IPS DF 4.7 (cell line): ENCODE results near the gene TLE3.

Source experiments
- DNase-seq: peaks from one replicate; pipeline ENCODE4 v3.0.0-alpha.2; 2013; ENCODE audit warnings: low spot score; ENCODE audit errors: extremely low read depth

TLE3 gene

GRCh38 chr15:70084461-70084860 lies 13.3 kb downstream of the TLE3 start:
- no peak for DNase-seq

GRCh38 chr15:70083946-70084345 lies 13.8 kb downstream of the TLE3 start:
- no peak for DNase-seq

DNA sequence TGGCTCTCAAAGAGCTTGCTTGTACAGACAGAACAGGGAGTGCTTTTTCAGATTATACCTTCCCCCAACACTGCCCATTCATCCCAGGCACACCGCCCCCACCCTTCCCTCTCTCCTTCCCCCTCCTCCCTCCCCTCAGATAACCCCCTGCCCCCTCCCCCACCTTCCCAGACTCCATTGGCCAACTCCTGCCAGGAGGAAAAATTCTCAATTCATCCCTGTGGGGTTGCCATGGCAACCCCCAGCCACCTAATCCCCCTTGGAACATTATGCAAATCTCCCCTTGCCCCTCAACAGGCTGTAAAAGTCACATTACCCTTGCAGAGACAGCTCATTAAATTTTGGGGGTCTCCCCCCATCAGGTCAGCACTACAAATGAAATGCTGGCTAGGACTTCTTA lies 14.3 kb downstream of the TLE3 start:
- no peak for DNase-seq

DNA sequence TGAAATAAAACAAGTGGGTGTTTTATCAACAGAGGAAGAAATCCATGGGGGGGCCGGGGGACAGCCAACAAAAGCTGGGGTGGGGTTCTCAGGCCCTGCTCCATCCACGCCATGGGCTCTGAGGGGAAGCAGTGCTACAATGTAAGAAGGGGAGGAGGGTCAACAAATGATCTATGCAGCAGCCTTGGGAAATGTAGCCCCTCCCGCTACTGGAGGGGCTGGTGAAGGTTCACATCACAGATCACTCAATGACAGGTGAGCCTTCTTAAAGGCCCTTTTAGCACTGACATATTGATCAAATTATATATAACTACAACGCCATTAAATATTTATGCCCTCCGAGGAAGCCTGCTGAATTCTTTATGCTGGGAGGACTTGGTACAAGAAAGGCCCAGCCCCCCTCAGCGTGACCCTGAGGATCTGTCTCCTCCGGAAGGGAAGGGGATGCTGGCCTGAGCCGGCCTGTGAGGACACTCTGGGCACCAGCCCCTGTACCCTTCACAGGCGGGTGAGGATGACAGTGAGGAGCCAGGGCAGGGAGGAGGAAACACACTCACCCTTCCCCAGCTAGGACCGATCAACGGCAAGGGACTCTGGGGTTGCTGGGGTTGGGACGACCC lies 15.3 kb downstream of the TLE3 start:
- DNase-seq = no peak

GRCh38 chr15:70081612-70082011 lies 16.1 kb downstream of the TLE3 start:
- no peak for DNase-seq

DNA sequence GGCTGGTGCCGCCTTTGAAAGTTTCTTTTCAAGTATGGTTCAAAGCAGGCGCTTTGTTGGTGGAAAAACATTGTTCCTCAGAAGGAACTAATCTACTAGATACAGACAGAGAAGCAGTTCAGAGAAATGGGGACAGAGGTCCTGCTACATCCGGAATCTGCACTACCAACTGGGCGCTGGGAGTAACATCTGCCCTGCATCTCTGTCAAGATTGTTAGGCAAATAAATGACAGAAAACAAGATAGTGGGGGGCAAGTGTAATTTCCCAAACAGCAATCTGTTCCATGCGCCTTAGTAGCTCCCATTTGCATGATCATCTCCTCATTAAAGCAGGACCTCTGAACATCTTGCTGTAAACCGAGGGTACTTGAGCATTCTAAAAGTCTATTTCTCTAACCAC lies 17.4 kb downstream of the TLE3 start:
- no peak for DNase-seq

- no peak for DNase-seq
These were observed 17.8 kb downstream of the TLE3 start for GRCh38 chr15:70079888-70080287.

- no peak for DNase-seq
These were observed 18.9 kb downstream of the TLE3 start for GRCh38 chr15:70078578-70079417.

DNA sequence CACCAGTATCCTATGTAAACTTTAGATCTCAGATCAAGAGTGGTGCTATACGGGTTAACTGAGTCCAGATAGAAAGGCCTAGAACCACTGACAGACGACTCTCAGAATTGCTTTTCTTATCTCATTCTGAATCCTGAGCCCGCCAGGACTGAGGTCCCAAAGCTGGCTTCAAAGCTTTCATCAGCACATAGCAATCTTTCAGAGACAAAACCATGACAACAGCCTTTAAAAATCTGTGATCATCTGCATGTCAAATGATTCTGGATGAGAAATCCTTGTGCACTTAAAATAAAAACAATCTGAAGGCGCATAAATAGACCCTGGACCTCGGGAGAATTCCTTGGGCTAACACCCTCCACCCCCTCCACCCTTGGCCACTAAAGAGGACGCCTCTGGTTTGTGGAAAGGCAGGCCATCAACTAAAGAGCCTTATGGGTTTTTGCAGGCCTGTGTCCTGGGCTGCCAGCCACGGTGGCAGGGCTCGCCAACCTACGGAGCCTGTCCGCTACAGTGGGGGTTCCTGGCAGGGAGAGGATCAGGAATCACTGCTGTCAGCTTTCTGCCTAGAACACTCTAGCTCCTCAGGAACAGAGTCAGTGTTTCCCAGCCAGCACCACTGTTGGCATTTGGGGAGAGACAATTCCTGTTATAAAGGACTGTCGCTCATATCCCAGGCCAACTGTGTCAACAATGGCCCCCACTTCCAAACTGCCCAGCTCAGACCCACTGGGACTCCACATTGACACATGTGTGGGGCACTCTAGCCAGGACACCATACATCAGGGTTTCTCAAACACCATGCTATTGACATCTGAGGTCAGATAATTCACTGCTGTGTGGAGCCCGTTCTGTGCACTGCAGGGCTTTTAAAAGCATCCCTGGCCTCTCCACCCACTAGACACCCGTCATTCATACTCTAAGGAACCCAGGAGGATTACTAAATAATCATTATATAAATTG lies 20.2 kb downstream of the TLE3 start:
- DNase-seq = no peak

DNA sequence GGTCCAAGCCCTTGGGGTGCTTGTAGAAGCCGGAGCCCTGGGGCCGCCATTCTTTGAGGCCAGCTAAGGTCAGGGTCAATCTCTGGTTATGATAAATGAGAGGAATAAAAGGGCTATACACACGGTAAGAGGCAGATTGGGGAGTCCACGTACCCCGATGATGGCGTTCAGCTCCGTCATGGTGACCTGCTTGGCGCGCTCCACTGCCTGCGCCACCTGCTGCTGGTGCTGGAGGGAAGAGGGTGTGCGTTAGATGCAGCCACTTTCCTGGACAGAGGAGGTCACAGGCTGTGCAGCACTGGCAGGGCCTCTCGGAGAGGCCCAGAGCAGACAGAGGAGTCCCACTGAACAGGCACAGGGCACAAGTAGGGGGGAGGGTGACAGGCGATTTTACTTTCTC lies 23.3 kb downstream of the TLE3 start:
- no peak for DNase-seq

- DNase-seq = no peak
These were observed 25.2 kb downstream of the TLE3 start for GRCh38 chr15:70072479-70072878.

GRCh38 chr15:70071799-70072198 lies 25.9 kb downstream of the TLE3 start:
- no peak for DNase-seq

- no peak for DNase-seq
These were observed 28.0 kb downstream of the TLE3 start for GRCh38 chr15:70069716-70070115.

GRCh38 chr15:70068783-70069565 lies 28.7 kb downstream of the TLE3 start:
- DNase-seq = no peak

DNA sequence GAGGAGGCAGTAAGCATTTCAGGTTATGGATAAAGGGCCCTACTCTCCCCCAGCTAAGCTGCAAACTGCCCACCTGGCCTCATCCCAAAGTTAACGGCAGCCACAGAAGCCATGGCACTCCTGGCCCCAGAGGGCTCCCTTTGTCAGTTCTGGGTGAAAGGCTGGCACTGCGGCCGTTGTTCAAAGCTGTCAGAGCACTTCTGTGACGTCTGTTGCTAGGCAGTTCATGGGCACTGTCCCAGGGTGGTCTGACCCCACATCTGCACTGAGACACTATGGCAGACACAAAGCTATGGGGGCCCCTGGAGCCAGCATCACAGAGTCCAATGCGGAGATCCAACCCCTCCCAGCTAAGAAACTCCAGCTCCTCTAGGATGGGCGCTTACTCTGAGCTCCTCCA lies 30.0 kb downstream of the TLE3 start:
- no peak for DNase-seq

DNA sequence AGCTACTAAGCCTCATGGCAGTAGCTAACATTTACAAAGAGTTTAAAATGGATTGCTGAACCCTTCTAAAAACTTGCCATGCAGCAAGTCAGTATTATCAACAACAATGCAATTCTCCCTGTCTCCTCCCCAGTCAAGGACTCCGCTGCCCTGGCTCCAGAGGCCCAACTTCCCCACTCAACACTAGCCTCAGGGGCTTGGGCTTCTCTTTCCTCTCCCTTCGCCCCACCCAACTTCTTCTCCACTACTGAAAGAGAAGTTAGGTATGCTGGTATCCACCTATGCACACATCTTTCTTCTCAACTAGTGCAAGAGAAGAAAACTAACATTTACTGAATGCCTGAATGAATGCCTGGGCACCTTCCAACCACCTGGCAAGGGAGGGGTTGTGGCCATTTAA lies 30.7 kb downstream of the TLE3 start:
- no peak for DNase-seq

DNA sequence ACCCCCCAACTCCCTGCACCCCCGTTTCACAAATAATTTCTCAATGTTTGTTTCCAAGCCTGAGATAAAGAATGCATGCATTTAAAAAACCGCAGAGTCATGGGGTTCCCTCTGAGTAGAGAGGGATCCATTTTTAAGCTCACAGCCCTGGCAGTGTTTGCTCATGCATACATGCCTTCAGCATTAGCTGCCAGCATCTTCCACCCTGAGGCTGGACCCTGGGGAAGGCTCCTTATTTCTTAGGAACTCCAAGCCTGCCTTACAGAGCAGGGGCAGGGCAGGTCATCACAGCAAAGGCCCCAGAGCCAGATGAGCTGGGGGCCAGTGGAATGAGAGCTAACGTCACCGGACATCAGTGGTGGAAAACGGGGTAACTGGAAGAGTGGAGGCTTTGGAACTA lies 31.3 kb downstream of the TLE3 start:
- DNase-seq = no peak

DNA sequence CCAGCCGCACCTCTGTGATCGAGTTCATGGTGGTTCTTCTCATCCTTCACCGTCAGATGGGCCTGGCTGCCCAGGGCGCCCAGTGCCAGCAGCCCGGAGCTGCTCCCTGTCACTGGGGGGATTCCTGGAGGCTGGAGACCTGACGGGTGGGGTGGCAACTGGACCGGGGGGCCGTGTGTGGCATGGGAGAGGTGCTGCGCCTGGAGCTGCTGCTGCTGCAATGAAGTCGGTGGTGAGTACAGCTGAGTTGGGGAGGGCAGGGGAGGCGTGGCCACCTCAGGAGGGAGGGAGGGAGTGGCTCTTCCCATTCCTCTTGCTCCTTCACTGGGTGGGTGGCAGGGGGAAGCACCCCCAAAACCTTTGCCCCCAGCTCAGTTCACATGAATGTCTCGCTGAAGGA lies 31.7 kb downstream of the TLE3 start:
- no peak for DNase-seq

DNA sequence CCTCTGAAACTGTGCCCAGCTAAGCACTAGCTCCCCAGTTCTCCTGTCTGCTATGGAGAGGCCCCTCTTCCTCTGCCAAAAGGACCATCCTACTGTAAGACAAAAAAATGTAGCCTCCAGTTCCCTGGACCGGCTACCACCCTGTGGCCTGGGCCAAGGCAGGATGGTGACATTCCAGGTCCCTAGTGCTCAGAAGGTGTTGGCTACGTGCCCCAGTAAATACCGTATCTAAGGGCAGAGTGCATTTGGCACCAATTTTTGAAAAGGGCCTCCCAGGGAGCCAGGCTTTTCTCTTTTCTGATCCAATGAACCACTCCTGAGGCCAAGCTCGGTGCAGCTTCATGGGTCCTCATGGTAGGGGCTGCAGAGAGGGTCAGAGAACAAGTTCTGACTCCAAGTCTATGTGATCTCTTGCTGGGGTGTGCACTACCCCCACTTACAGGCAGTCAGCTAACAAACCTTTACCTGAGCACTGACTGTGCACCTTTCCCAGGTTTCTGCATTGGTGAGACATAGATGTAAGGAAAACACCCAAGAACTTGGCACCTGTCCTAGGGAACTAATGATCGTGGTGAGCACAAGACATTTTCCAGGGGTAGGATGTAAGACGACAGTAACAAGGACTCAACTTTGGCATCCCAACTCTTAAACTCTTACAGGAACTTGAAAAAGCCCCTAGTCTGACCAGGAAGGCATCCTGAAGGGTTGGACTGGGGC lies 32.6 kb downstream of the TLE3 start:
- no peak for DNase-seq

- DNase-seq = no peak
These were observed 33.3 kb downstream of the TLE3 start for GRCh38 chr15:70064441-70064840.

- no peak for DNase-seq
These were observed 33.7 kb downstream of the TLE3 start for GRCh38 chr15:70063980-70064379.
